HG03460 (cell line): ENCODE measurements around the gene TTN.

ENCODE experiments used
- ATAC-seq: cut with Tn5 transposase; IDR thresholded peaks from one replicate; pipeline ENCODE4 v1.9.1; 2021; ENCODE audit not compliant: unreplicated experiment

Gene TTN

GRCh38 chr2:178811901-178812300, 4.7 kb upstream of the TTN start:
- ATAC-seq = no peak

DNA sequence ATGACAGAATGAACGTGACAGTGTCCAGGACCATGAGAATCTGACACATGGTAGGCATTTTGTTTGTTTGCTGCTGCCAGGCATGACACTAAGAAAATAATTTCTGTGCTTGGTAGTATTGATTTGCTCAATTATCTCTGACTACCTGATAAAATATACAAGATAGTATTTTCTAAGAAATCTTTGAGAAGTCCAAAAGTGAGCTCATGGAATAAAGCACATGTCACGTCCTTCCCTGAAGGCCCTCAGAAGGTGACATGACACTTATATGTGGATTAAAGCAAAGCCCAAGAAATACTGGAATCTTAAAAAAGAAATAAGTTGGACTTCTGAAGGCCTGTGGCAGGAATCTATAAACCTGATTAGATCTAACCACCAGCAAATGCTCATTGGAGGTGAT, 3.8 kb upstream of the TTN start:
- ATAC-seq = no peak

GRCh38 chr2:178810422-178810821, 3.2 kb upstream of the TTN start:
- ATAC-seq = no peak

- ATAC-seq = no peak
These were observed 680 bp downstream of the TTN start for GRCh38 chr2:178806543-178806942.

- ATAC-seq = no peak
These were observed 1.8 kb downstream of the TTN start for GRCh38 chr2:178805457-178805856.

DNA sequence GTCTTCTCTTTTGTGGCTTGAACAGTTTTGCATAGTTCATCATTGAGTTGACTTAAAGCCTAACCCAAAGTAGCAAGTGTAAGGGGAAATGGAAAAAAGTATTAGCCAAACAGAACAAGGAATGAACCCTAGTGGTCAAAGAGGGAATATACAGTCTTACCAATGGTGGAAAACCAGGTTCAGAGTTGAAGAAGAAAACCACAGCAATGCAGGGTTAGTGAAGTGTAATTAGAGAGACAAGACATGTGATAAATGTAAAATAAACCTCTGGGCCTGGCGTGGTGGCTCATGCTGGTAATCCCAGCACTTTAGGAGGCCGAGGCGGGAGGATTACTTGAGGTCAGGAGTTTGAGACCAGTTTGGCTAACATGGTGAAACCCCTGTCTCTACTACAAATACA, 2.4 kb downstream of the TTN start:
- peak; percentile 58 for ATAC-seq

GRCh38 chr2:178800510-178800909, 6.7 kb downstream of the TTN start:
- no peak for ATAC-seq

DNA sequence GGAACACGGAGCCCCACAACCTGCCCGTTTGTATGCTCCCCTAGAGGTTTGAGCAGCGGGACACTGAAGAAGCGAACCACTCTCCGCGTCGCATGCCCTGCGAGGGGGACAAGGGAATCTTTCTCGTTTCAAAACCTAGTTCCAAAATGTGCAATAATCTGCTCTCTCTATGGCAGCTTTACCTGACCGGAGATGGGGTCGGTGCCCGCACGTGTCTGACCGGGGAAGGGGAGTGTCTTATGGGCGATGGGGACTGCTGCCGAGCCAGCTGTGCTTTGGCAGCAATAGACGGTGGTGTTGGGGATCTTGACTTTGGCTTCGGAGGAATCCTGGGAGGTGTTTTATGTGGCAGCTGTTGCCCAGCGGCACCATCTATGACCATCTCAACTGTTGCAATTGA, 7.9 kb downstream of the TTN start:
- no peak for ATAC-seq

DNA sequence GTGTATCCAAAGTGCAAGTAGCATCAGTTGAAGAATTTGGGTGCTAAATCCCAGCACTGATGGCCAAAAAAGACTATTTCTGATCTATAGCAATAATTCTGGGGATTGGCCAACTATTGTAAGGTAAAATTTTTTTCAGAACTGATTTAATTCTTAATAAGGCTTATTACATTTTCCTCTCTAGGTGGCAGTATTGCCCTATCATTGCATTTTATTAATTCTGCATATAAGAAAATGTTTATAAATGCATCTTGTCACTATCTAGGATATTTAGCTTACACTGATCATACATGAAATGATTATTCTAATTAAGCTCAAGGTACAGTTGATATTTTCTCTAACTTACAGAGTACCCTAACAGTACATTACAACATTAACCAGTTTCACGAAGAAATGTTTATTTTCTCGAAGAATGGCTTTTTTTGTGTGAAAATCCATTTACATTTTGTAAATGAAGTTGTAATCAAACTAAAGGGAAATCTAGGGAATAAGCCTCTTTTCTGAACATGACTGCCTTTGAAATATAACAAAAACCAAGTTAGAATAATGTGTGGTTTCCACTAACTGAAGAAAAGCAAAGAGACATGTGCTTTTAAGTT, 11.0 kb downstream of the TTN start:
- no peak for ATAC-seq

- ATAC-seq = no peak
These were observed 19.3 kb downstream of the TTN start for GRCh38 chr2:178787934-178788333.

DNA sequence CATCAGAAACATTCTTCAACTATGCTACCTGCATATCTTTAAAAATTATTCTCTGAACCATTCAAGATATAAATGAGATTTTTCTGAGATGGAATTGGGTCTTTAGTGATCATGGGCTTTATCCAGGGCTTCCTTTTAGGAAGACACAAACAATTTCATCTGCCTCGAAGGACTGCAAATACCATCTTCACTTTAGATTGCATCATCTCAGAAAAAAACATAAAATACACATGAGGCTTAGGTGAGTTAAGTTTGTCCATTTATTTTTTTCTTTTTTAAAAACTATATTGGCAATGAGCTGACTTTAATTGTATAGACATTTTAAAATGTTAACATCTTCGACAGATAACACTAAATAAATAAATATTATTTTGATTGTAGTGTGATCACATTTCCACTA, 20.1 kb downstream of the TTN start:
- no peak for ATAC-seq

GRCh38 chr2:178783889-178784288, 23.3 kb downstream of the TTN start:
- no peak for ATAC-seq

DNA sequence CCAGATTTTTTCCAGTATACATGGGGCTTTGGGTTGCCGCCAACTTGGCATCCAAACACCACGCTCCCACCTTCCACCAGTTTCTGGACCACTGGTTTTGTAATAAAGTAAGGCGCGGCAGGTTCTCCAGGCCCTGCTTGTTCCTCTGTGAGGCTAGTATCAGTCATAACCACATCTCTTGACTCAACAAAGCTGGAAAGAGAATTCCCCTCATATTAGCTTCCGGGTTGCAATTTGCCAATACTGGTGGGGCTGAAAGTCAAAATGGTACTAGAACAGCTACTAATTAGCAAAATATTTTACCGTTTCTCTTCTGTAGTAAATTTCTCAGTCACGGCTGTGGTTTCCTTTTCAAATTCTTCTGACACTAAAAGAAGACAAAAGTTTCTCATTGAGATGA, 25.0 kb downstream of the TTN start:
- no peak for ATAC-seq

- no peak for ATAC-seq
These were observed 29.6 kb downstream of the TTN start for GRCh38 chr2:178777577-178777976.

DNA sequence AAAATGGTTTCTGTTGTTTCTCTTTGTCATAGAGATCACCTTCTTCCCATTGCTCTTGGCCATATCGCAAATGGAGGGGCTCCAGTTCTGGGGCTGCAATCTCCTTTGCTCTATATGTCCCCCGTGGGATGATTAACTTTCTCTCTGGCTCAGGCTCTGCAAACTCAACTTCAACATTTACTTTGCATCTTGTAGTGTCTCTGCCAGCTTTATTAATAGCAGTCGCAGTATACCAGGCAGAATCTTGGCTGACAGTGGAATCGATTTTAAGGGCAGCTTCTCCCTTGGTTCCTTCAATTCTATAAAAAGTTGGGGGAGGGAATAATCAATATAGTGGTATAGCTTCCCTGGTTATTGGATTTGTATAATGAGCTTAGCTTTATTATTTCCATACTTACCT, 30.5 kb downstream of the TTN start:
- no peak for ATAC-seq

GRCh38 chr2:178775975-178776374, 31.2 kb downstream of the TTN start:
- no peak for ATAC-seq

- no peak for ATAC-seq
These were observed 36.7 kb downstream of the TTN start for GRCh38 chr2:178770518-178770917.

DNA sequence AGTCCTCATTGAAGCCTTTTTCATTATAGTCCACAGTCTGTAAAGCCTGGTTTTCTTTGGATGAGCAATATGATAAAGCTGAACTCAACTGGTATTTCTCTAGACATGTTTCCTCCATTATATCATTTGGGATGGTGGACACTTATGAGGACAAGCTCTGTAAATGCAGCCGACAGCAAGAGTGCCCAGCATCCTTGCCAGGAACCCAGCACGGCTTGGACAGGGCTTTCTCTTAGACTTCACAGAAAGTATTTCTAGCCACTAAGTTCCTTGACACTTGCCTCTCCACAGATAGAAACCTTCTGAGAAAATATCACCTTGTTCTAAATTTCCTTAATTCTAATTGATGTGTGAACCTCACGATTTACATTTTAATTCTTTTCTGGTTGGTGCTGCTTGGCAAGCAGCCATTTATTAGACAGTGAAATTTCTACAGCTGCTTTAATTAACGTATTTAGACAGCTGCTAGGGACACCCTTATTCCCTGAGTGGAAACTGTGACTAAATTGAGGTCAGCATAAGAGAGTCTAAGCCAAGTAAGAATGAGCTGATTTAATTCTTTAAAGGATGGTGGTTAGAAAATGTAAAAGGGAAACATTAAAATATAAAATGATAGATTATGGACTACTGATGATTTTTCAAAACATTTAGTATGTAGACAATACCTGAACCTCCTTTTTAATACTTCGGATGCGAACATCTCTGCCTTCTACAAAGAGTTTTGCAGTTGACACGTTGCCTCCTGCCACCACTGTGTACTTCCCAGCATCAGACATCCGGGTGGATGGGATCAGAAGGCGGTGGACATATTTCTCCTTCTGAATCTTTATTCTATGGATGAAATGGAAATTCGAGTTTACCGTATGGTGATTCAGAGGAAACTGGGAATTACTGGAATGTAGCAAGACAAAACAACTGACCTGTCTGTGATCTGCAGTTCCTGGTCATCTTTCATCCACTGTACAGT, 39.8 kb downstream of the TTN start:
- no peak for ATAC-seq

- ATAC-seq = no peak
These were observed 43.1 kb downstream of the TTN start for GRCh38 chr2:178764097-178764496.

DNA sequence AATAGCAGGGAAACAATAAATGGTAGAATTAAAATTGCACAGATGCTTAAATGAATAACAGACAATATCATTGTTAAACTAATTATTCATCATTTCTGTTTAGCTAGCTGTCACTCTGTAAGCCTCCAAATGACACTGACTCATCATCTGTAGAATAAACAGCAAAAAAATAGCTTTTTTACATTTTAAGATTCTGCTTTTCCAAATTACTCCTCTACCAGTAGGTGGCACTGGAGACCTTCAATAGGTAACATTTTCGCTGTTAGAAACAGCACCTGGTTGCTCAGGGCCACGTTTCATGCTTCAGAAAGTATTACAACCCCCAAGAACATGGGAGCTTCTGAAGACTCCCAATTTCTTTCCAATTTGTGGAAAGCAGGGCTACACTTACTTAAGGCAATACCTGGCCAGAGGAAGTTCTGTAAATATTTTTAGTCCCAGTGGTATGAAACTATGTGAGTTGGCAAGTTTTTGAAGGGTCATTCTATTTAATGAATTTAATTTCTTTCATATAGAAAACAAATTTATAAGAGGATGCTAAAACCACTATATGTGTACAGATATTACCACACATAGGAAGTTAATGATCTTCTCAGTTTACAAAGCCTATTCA, 45.4 kb downstream of the TTN start:
- no peak for ATAC-seq

DNA sequence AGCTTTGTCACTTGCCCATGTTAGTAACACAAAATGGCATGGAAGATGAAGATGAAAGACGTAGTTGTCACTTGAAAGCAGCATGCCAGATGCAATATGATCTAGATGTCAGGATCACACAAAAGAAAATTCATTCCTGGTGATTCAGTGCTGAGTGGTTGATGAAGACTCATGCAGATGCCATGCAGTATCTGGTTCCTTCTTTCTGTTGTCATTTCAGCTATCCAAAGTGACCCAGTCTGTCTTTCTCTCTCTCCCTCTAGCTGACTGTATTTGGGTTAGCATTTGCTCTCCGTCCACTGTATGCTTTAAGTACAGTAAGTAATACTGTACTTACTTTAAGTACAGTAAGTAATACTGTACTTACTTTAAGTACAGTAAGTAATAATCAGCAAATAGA, 50.4 kb downstream of the TTN start:
- ATAC-seq = no peak

DNA sequence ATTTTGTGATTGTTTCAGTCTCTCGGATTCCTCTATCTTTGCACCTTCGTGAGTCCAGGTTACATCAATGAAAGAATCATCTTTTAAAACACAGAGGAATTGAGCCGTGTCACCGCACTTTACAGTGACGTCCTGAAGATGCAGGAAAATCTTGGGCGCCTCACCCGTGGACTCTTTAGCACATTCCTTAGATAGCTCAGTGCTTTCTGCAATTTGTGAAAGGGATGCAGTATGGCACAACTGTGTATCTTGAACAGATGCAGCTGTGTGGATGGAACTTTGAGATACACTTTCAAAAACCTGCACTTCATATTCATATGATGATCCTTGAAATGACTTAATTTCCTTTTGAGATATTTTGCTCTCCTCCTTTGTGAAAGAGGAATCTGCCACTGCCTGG, 50.9 kb downstream of the TTN start:
- ATAC-seq = no peak
